ENCODE data around the gene PPP1R12A.

PPP1R12A gene

GRCh38 chr12:79939728-79940310 is 4.9 kb upstream of the PPP1R12A start:
- Histone ChIP-seq H3K36me3 (ENCODE audit: control insufficient read depth in 2 of 2, insufficient read depth in 1 of 2, low read length in 2 of 2) (no peaks in the 10 kb centered on the region), H3K4me3 (ENCODE audit: low read depth, low read length) (no peak overlapping the region), H3K27ac (ENCODE audit: extremely low read depth, low read depth, low read length) (no peak overlapping the region), H3K4me1 (ENCODE audit: control insufficient read depth, insufficient read depth, low read length) (peaks cover 5% of the 10 kb centered on the region), H3K9me3 (ENCODE audit: control insufficient read depth, insufficient read depth, low read depth, low read length) (no peaks in the 10 kb centered on the region)
- no peak for TF ChIP-seq GLI4 (tag by site-specific recombination; IDR thresholded peaks at IDR 0.05)
- no peak for TF ChIP-seq ZNF624 (tag by site-specific recombination; IDR thresholded peaks at IDR 0.05)
- CTCF ChIA-PET = no interaction called here
- POLR2A ChIA-PET = no interaction called here

- Histone ChIP-seq H3K4me3 (ENCODE audit: low read depth, low read length) (no peak overlapping the region), H3K4me1 (ENCODE audit: control insufficient read depth, insufficient read depth, low read length) (peaks cover 5% of the 10 kb centered on the region), H3K27ac (ENCODE audit: extremely low read depth, low read depth, low read length) (no peak overlapping the region), H3K9me3 (ENCODE audit: control insufficient read depth, insufficient read depth, low read depth, low read length) (no peaks in the 10 kb centered on the region), H3K36me3 (ENCODE audit: control insufficient read depth in 2 of 2, insufficient read depth in 1 of 2, low read length in 2 of 2) (no peaks in the 10 kb centered on the region)
- CTCF ChIA-PET = no interaction called here
- no peak for TF ChIP-seq KLF9 (tag by site-specific recombination; IDR thresholded peaks at IDR 0.05; ENCODE audit: low read depth)
- no peak for TF ChIP-seq ZNF544 (tag by site-specific recombination; IDR thresholded peaks at IDR 0.05)
- no peak for TF ChIP-seq AEBP2 (tag by site-specific recombination; IDR thresholded peaks at IDR 0.05; ENCODE audit: borderline replicate concordance)
- TF ChIP-seq ZNF266 (tag by site-specific recombination; IDR thresholded peaks at IDR 0.05; ENCODE audit: low read depth) = no peak
- no peak for TF ChIP-seq ZNF311 (tag by site-specific recombination; IDR thresholded peaks at IDR 0.05; ENCODE audit: borderline replicate concordance)
- no peak for TF ChIP-seq ZNF571 (tag by site-specific recombination; IDR thresholded peaks at IDR 0.05)
- TF ChIP-seq ZNF449 (tag by site-specific recombination; IDR thresholded peaks at IDR 0.05) = no peak
- no peak for TF ChIP-seq ZNF792 (tag by site-specific recombination; IDR thresholded peaks at IDR 0.05)
- no peak for TF ChIP-seq ZBTB21 (tag by site-specific recombination; IDR thresholded peaks at IDR 0.05)
- no peak for TF ChIP-seq ZNF19 (tag by site-specific recombination; IDR thresholded peaks at IDR 0.05; ENCODE audit: low read depth)
- no peak for TF ChIP-seq ZNF2 (tag by site-specific recombination; IDR thresholded peaks at IDR 0.05)
- no peak for TF ChIP-seq SCRT1 (tag by site-specific recombination; IDR thresholded peaks at IDR 0.05; ENCODE audit: borderline replicate concordance)
- POLR2A ChIA-PET = no interaction called here
Observed at GRCh38 chr12:79938843-79939242, 3.9 kb upstream of the PPP1R12A start.

- Histone ChIP-seq H3K4me3 (ENCODE audit: low read depth, low read length) (no peak overlapping the region), H3K36me3 (ENCODE audit: control insufficient read depth in 2 of 2, insufficient read depth in 1 of 2, low read length in 2 of 2) (no peaks in the 10 kb centered on the region), H3K4me1 (ENCODE audit: control insufficient read depth, insufficient read depth, low read length) (peaks cover 5% of the 10 kb centered on the region), H3K9me3 (ENCODE audit: control insufficient read depth, insufficient read depth, low read depth, low read length) (no peaks in the 10 kb centered on the region), H3K27ac (ENCODE audit: extremely low read depth, low read depth, low read length) (no peak overlapping the region)
- ChIA-PET CTCF (interaction anchor here (1.1 kb wide), 1 partner anchor 39 kb away, joined by 4 read pairs; no protein-coding TSS in a partner anchor), POLR2A (no interaction called here)
- TF ChIP-seq IKZF3 (tag by site-specific recombination; IDR thresholded peaks at IDR 0.05) (no peak), ZNF423 (tag by site-specific recombination; IDR thresholded peaks at IDR 0.05) (no peak), ZFHX2 (tag by site-specific recombination; conservative IDR thresholded peaks at IDR 0.05) (no peak), ZNF791 (tag by site-specific recombination; IDR thresholded peaks at IDR 0.05) (no peak), ZBTB10 (tag by site-specific recombination; IDR thresholded peaks at IDR 0.05) (no peak), HOXC10 (CRISPR knock-in tag; IDR thresholded peaks at IDR 0.05) (no peak), ZNF19 (tag by site-specific recombination; IDR thresholded peaks at IDR 0.05; ENCODE audit: low read depth) (no peak), OSR2 (tag by site-specific recombination; IDR thresholded peaks at IDR 0.05) (no peak), ZNF610 (tag by site-specific recombination; IDR thresholded peaks at IDR 0.05; ENCODE audit: borderline replicate concordance) (no peak), PRDM6 (tag by site-specific recombination; IDR thresholded peaks at IDR 0.05) (no peak), ZNF785 (tag by site-specific recombination; IDR thresholded peaks at IDR 0.05) (no peak)
Observed at GRCh38 chr12:79936670-79937069, 1.8 kb upstream of the PPP1R12A start.
